Stimulated activated memory B cell treated with anti-CD40 and anti-IgM and Interleukin-4, amounts not matched to agents 10 μg/mL and 1 μg/mL and 100 μg/mL, for 72 hours (primary cell): ENCODE data around the gene CENPN.

ENCODE experiments used
- ATAC-seq: fragments of 150-1000 bp; cut with Tn5 transposase; 2 replicates; pipeline ENCODE4 v1.10.0; 2021
- H3K27ac Mint-ChIP-seq: one replicate; pipeline ENCODE4 v1.8.0; 2022; ENCODE audit warnings: mild to moderate bottlenecking, mixed read lengths
- H3K27me3 Mint-ChIP-seq: one replicate; pipeline ENCODE4 v1.8.0; 2022; ENCODE audit warnings: mixed read lengths
- H3K36me3 Mint-ChIP-seq: one replicate; pipeline ENCODE4 v1.8.0; 2022; ENCODE audit warnings: mixed read lengths
- H3K4me1 Mint-ChIP-seq: one replicate; pipeline ENCODE4 v1.8.0; 2022; ENCODE audit warnings: mixed read lengths
- H3K4me3 Mint-ChIP-seq: one replicate; pipeline ENCODE4 v1.8.0; 2022; ENCODE audit warnings: mild to moderate bottlenecking, moderate library complexity, mixed read lengths
- H3K9me3 Mint-ChIP-seq: one replicate; pipeline ENCODE4 v1.8.0; 2022; ENCODE audit warnings: mixed read lengths

CENPN gene

DNA sequence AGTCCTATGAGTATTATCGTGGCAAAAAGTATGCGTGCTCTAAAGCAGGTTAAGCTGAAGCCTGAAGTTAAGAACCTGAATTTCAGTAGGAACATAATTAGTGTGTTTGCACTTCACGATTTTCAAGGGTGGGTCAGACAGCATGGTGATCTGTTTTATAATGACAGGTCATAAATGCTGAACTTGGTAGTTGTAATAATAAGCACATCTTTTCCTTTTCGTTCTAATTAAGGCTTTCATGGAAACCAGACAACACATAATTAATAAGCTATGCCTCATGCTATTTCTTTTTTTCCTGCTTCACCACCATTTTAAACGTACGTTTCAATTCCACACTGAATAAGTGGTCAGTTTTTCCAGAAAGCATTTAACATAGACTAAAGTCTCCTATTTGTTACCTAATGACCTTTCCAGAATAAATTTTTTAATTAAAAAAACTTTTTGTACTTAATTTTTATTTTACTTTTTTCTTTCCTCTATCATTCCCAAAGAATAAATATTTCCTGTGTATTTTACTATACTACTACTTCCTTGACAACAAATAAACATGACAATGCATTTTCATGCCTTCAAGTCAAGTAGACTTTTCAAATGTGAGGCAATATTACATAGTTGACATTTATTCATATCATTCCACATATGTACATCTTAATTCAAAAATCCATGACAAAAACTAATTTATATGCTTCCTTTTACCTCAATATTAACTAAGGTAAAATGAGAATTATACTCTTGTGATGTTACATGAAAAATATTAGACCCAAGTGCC is 22.7 kb upstream of the CENPN start:
- Mint-ChIP-seq H3K27ac (no peak overlapping the region), H3K4me3 (no peak overlapping the region), H3K36me3 (peaks cover 36% of the 10 kb centered on the region)

GRCh38 chr16:80985611-80986010 is 21.4 kb upstream of the CENPN start:
- ATAC-seq = no peak
- no peaks in the 10 kb centered on the region for H3K9me3 Mint-ChIP-seq
- H3K4me1 Mint-ChIP-seq = peaks cover 21% of the 10 kb centered on the region
- H3K27ac Mint-ChIP-seq = no peak overlapping the region
- peaks cover 45% of the 10 kb centered on the region for H3K36me3 Mint-ChIP-seq
- H3K4me3 Mint-ChIP-seq = no peak overlapping the region
- H3K27me3 Mint-ChIP-seq = no peaks in the 10 kb centered on the region

More for the DNA sequence above, 22.7 kb upstream of the CENPN start:
- peaks cover 21% of the 10 kb centered on the region for H3K4me1 Mint-ChIP-seq
- H3K9me3 Mint-ChIP-seq = no peaks in the 10 kb centered on the region
- no peak for ATAC-seq
- no peaks in the 10 kb centered on the region for H3K27me3 Mint-ChIP-seq

DNA sequence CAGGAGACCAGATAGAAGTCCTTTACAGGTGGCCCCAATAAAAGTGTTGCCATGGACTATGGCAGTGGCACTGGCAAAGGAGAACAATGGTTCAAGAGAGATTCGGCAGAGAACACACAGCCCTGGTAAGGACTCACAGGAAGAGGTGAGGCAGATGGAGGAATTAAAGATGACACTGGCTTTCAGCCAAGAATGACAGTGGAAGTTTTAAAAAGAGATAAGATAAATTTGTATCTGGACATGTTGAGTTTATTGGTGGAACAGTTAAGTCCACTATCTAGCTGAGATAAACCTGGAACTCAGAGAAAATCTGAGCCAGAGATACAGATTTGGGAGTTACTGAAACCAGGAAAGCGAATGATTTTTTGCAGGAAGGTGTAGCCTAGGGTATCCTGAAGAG is 20.5 kb upstream of the CENPN start:
- Mint-ChIP-seq H3K27ac (no peak overlapping the region), H3K4me3 (no peak overlapping the region), H3K27me3 (no peaks in the 10 kb centered on the region), H3K4me1 (peaks cover 21% of the 10 kb centered on the region), H3K9me3 (no peaks in the 10 kb centered on the region), H3K36me3 (peaks cover 52% of the 10 kb centered on the region)
- ATAC-seq = no peak

DNA sequence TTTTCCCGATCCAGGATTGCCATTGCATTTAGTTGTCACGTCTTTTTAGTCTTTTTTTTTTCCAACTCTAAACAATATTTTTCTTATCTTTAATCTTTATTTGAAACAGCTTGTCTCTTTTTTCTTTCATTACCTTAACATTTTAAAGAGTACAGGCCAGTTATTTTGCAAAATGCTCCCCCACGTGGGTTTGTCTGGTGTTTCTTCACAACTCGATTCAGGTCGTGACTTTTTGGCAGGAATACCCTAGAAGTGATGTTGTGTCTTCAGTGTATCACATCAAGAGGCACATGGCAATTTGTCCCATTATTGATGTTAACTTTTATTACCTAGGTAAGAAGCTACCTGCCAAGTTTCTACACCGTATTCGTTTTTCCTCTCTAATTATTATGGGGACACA is 18.3 kb upstream of the CENPN start:
- Mint-ChIP-seq H3K4me1 (peaks cover 33% of the 10 kb centered on the region), H3K9me3 (no peaks in the 10 kb centered on the region), H3K36me3 (peaks cover 64% of the 10 kb centered on the region), H3K27me3 (no peaks in the 10 kb centered on the region), H3K4me3 (no peak overlapping the region), H3K27ac (no peak overlapping the region)
- no peak for ATAC-seq

DNA sequence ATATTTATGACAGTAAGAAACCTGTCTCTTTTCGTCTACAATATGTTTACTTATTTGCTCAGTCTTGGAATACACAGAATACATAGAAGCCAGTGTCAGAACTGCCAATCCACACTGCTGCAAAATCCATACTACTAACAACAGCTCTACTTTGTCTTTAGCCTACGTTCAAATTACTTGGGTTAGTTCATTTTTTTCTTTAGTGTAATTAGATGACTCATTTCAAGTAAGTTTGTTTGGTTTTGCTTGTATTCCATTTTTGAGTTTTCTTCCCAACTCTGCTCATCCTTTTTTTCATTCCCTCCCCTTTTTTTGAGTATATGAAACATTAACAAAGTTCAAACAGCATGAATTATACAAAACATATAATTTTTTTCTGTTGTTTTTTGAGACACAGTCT is 17.2 kb upstream of the CENPN start:
- no peaks in the 10 kb centered on the region for H3K9me3 Mint-ChIP-seq
- no peak overlapping the region for H3K27ac Mint-ChIP-seq
- no peaks in the 10 kb centered on the region for H3K27me3 Mint-ChIP-seq
- no peak overlapping the region for H3K4me3 Mint-ChIP-seq
- H3K4me1 Mint-ChIP-seq = peaks cover 32% of the 10 kb centered on the region
- no peak for ATAC-seq
- H3K36me3 Mint-ChIP-seq = peaks cover 69% of the 10 kb centered on the region

GRCh38 chr16:80990577-80990976 is 16.4 kb upstream of the CENPN start:
- Mint-ChIP-seq H3K4me3 (no peak overlapping the region), H3K9me3 (no peaks in the 10 kb centered on the region), H3K27ac (no peak overlapping the region), H3K4me1 (peaks cover 30% of the 10 kb centered on the region), H3K36me3 (peaks cover 74% of the 10 kb centered on the region), H3K27me3 (no peaks in the 10 kb centered on the region)
- ATAC-seq = no peak

- no peak overlapping the region for H3K4me3 Mint-ChIP-seq
- H3K27ac Mint-ChIP-seq = no peak overlapping the region
- H3K4me1 Mint-ChIP-seq = peaks cover 30% of the 10 kb centered on the region
- H3K27me3 Mint-ChIP-seq = no peaks in the 10 kb centered on the region
- H3K36me3 Mint-ChIP-seq = peaks cover 74% of the 10 kb centered on the region
- H3K9me3 Mint-ChIP-seq = no peaks in the 10 kb centered on the region
- no peak for ATAC-seq
Measured at GRCh38 chr16:80990978-80991377, 16.0 kb upstream of the CENPN start.

GRCh38 chr16:80991792-80992430 is 15.1 kb upstream of the CENPN start:
- no peak overlapping the region for H3K4me3 Mint-ChIP-seq
- H3K36me3 Mint-ChIP-seq = peaks cover 67% of the 10 kb centered on the region
- H3K9me3 Mint-ChIP-seq = no peaks in the 10 kb centered on the region
- no peaks in the 10 kb centered on the region for H3K27me3 Mint-ChIP-seq
- H3K4me1 Mint-ChIP-seq = peaks cover 28% of the 10 kb centered on the region
- ATAC-seq = no peak
- peak overlapping the region; percentile 57 for H3K27ac Mint-ChIP-seq

DNA sequence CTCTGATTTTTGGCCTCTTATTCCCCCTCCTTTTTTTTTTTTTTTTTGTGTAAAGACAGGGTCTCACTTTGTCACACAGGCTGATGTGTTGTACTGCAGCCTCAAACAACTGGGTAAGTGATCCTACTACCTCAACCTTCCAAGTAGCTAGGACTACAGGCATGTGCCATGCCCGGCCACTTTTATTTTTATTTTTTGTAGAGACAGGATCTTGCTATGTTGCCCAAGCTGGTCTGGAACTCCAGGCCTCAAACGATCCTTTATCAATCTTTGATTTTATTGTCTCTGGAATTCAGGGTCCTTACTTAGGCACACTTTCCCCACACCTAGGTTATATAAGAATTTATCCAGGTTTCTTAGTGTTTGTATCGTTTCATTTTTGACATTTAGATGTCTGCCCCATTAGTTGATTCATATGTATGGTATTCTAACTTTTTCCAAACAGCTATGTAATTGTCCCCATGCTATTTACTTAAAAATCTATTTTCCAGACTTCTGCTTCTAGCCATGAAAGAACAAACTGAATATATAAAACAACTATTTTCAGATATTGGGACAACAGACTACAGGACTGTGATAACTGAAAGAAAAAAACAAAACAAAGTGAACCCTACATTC is 14.2 kb upstream of the CENPN start:
- Mint-ChIP-seq H3K4me3 (no peak overlapping the region), H3K27me3 (no peaks in the 10 kb centered on the region), H3K27ac (peak overlapping the region; percentile 57), H3K36me3 (peaks cover 60% of the 10 kb centered on the region), H3K4me1 (peaks cover 29% of the 10 kb centered on the region), H3K9me3 (no peaks in the 10 kb centered on the region)
- no peak for ATAC-seq

GRCh38 chr16:80993307-80993706 is 13.7 kb upstream of the CENPN start:
- peaks cover 33% of the 10 kb centered on the region for H3K4me1 Mint-ChIP-seq
- H3K27ac Mint-ChIP-seq = no peak overlapping the region
- H3K4me3 Mint-ChIP-seq = no peak overlapping the region
- H3K9me3 Mint-ChIP-seq = no peaks in the 10 kb centered on the region
- peaks cover 57% of the 10 kb centered on the region for H3K36me3 Mint-ChIP-seq
- no peak for ATAC-seq
- no peaks in the 10 kb centered on the region for H3K27me3 Mint-ChIP-seq

DNA sequence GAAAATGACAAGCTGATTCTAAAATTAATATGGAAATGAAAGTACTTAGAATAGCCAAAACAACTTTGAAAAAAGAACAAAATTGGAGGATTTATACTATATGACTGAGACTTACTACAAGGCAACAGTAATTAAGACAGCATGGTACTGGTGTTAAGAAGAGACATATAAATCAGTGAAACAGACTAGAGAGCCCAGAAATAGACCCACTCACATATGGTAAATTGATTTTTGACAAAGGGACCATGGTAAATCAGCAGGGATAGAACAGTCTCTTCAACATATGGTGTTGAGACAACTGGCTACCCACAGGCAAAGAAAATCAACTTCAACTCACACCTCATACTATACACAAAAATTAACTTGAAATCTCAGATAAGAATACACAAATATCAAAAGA is 13.2 kb upstream of the CENPN start:
- H3K27me3 Mint-ChIP-seq = no peaks in the 10 kb centered on the region
- peaks cover 57% of the 10 kb centered on the region for H3K36me3 Mint-ChIP-seq
- no peak for ATAC-seq
- H3K9me3 Mint-ChIP-seq = no peaks in the 10 kb centered on the region
- no peak overlapping the region for H3K27ac Mint-ChIP-seq
- H3K4me1 Mint-ChIP-seq = peaks cover 39% of the 10 kb centered on the region
- no peak overlapping the region for H3K4me3 Mint-ChIP-seq

GRCh38 chr16:80994451-80994850 is 12.6 kb upstream of the CENPN start:
- ATAC-seq = no peak
- H3K4me3 Mint-ChIP-seq = no peak overlapping the region
- H3K27me3 Mint-ChIP-seq = no peaks in the 10 kb centered on the region
- H3K27ac Mint-ChIP-seq = no peak overlapping the region
- no peaks in the 10 kb centered on the region for H3K9me3 Mint-ChIP-seq
- peaks cover 45% of the 10 kb centered on the region for H3K4me1 Mint-ChIP-seq
- H3K36me3 Mint-ChIP-seq = peaks cover 58% of the 10 kb centered on the region

DNA sequence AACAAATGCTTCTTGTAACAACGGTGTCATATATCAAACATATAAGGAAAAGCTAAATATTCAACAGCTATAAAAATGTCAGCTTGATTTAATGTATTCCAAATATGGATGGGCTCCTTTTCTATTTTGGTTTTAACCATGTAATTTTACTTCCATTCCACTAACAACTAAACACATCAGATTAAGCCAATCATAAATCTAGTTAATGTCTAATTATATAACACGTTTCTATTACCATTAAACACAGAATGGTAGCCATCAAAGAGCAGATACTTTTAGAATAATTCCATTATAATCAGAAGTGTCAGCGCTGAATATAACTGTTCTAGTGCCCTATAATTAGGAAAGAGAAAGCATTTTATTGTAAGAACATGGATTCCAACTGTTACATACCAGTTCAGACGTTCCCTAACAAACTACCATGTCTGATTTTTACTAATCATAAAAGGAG is 10.3 kb upstream of the CENPN start:
- Mint-ChIP-seq H3K4me3 (peak overlapping the region; percentile 81), H3K27me3 (no peaks in the 10 kb centered on the region), H3K9me3 (no peaks in the 10 kb centered on the region), H3K36me3 (peaks cover 40% of the 10 kb centered on the region), H3K4me1 (peaks cover 61% of the 10 kb centered on the region), H3K27ac (peak overlapping the region; percentile 92)
- no peak for ATAC-seq

GRCh38 chr16:80997139-80997798 is 9.7 kb upstream of the CENPN start:
- H3K4me1 Mint-ChIP-seq = peaks cover 65% of the 10 kb centered on the region
- no peaks in the 10 kb centered on the region for H3K9me3 Mint-ChIP-seq
- ATAC-seq = peak; percentile 51
- peak overlapping the region; percentile 81 for H3K4me3 Mint-ChIP-seq
- H3K27ac Mint-ChIP-seq = peak overlapping the region; percentile 92
- H3K36me3 Mint-ChIP-seq = peaks cover 38% of the 10 kb centered on the region
- H3K27me3 Mint-ChIP-seq = no peaks in the 10 kb centered on the region

DNA sequence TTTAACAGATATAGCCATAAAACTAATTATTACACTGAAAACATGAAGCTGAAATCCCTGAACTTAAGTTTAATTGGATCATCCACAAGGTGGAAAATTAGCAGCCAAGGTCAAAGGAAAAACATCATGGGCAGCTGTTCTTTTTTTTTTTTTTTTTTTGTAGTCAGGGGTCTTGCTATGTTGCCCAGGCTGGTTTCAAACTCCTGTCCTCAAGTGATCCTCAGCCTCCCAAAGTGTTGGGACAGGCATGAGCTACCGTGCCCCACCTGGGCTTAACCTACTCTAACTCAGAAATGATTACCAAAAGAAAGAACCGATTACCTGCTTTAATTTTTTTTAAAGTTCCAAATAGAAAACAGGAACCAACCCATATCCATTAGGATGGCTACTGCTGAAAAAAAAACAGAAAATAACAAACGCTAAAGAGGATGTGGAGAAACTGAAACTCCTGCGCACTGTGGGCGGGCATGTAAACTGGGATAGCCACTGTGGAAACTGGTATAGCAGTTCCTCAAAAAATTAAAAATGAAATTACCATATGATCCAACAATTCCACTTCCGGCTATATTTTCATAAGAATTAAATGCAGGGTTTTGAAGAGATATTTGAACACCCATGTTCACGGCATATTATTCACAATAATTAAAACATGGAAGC is 8.9 kb upstream of the CENPN start:
- H3K9me3 Mint-ChIP-seq = no peaks in the 10 kb centered on the region
- H3K27me3 Mint-ChIP-seq = no peaks in the 10 kb centered on the region
- peak overlapping the region; percentile 31 for H3K4me3 Mint-ChIP-seq
- no peak for ATAC-seq
- H3K27ac Mint-ChIP-seq = peak overlapping the region; percentile 92
- H3K36me3 Mint-ChIP-seq = peaks cover 30% of the 10 kb centered on the region
- peaks cover 63% of the 10 kb centered on the region for H3K4me1 Mint-ChIP-seq
